Adipocyte (in vitro differentiated cells): ENCODE data around the gene MRTFB.
"Not testable (repeated sequence)": the region's sequence is repeated elsewhere in the genome, so short reads cannot be mapped to it uniquely, and the experiment has no call there.

Source experiments
- DNase-seq: peaks from one replicate; pipeline ENCODE4 v3.0.0-alpha.2; 2015; ENCODE audit warnings: low read depth
- H3K27me3 ChIP-seq: replicated peaks from 2 replicates; pipeline ENCODE4 v1.7.0; 2013; ENCODE audit warnings: mild to moderate bottlenecking, low read length, moderate library complexity; ENCODE audit not compliant: control insufficient read depth, insufficient read depth
- H3K36me3 ChIP-seq: 2 replicates; pipeline ENCODE4 v1.7.0; 2013; ENCODE audit warnings: low read length, mild to moderate bottlenecking, moderate library complexity; ENCODE audit not compliant: control insufficient read depth, insufficient read depth, severe bottlenecking
- H3K4me1 ChIP-seq: 2 replicates; pipeline ENCODE4 v1.7.0; 2013; ENCODE audit warnings: mild to moderate bottlenecking, low read length, moderate library complexity; ENCODE audit not compliant: control insufficient read depth, insufficient read depth
- H3K4me3 ChIP-seq: 2 replicates; pipeline ENCODE4 v1.7.0; 2013; ENCODE audit warnings: mild to moderate bottlenecking, low read length, moderate library complexity
- H3K9ac ChIP-seq: 2 replicates; pipeline ENCODE4 v1.7.0; 2013; ENCODE audit warnings: mild to moderate bottlenecking, low read length, moderate library complexity
- H3K9me3 ChIP-seq: 2 replicates; pipeline ENCODE4 v1.7.0; 2013; ENCODE audit warnings: mild to moderate bottlenecking, low read length, moderate library complexity; ENCODE audit not compliant: control insufficient read depth

Gene MRTFB

GRCh38 chr16:14042706-14043105, 28.4 kb upstream of the MRTFB start:
- H3K4me1 ChIP-seq = no peaks in the 10 kb centered on the region
- no peaks in the 10 kb centered on the region for H3K36me3 ChIP-seq
- no peak overlapping the region for H3K9ac ChIP-seq
- H3K27me3 ChIP-seq = peaks cover 5% of the 10 kb centered on the region
- peaks cover 11% of the 10 kb centered on the region for H3K9me3 ChIP-seq
- DNase-seq = no peak
- H3K4me3 ChIP-seq = no peak overlapping the region

- Histone ChIP-seq H3K4me1 (no peaks in the 10 kb centered on the region), H3K9ac (no peak overlapping the region), H3K4me3 (no peak overlapping the region), H3K9me3 (peaks cover 5% of the 10 kb centered on the region), H3K36me3 (no peaks in the 10 kb centered on the region), H3K27me3 (peaks cover 5% of the 10 kb centered on the region)
- no peak for DNase-seq
These were observed 27.8 kb upstream of the MRTFB start for GRCh38 chr16:14043278-14043677.

GRCh38 chr16:14043793-14044192, 27.3 kb upstream of the MRTFB start:
- Histone ChIP-seq H3K4me1 (no peaks in the 10 kb centered on the region), H3K4me3 (no peak overlapping the region), H3K27me3 (peaks cover 5% of the 10 kb centered on the region)

GRCh38 chr16:14047121-14047859, 23.8 kb upstream of the MRTFB start:
- not testable (repeated sequence) for H3K4me3 ChIP-seq, H3K36me3 ChIP-seq, H3K27me3 ChIP-seq, H3K4me1 ChIP-seq, DNase-seq, H3K9ac ChIP-seq, H3K9me3 ChIP-seq

More at GRCh38 chr16:14043793-14044192, 27.3 kb upstream of the MRTFB start:
- H3K9me3 ChIP-seq = peaks cover 5% of the 10 kb centered on the region
- H3K9ac ChIP-seq = no peak overlapping the region
- no peaks in the 10 kb centered on the region for H3K36me3 ChIP-seq
- no peak for DNase-seq

- no peak overlapping the region for H3K9ac ChIP-seq
- DNase-seq = no peak
These were observed 20.7 kb upstream of the MRTFB start for GRCh38 chr16:14050291-14051027.

GRCh38 chr16:14051103-14051729, 19.9 kb upstream of the MRTFB start:
- Histone ChIP-seq H3K4me3 (no peak overlapping the region), H3K9ac (no peak overlapping the region), H3K4me1 (no peaks in the 10 kb centered on the region), H3K27me3 (no peaks in the 10 kb centered on the region), H3K9me3 (peaks cover 5% of the 10 kb centered on the region), H3K36me3 (no peaks in the 10 kb centered on the region)
- DNase-seq = no peak

More at GRCh38 chr16:14050291-14051027, 20.7 kb upstream of the MRTFB start:
- H3K4me1 ChIP-seq = no peaks in the 10 kb centered on the region
- no peaks in the 10 kb centered on the region for H3K9me3 ChIP-seq
- no peaks in the 10 kb centered on the region for H3K27me3 ChIP-seq
- no peak overlapping the region for H3K4me3 ChIP-seq
- H3K36me3 ChIP-seq = no peaks in the 10 kb centered on the region

- Histone ChIP-seq H3K9ac (no peak overlapping the region), H3K4me1 (peaks cover 6% of the 10 kb centered on the region), H3K27me3 (no peaks in the 10 kb centered on the region), H3K9me3 (peaks cover 19% of the 10 kb centered on the region), H3K36me3 (no peaks in the 10 kb centered on the region), H3K4me3 (peak overlapping the region; percentile 7)
- DNase-seq = no peak
These were observed 14.1 kb upstream of the MRTFB start for GRCh38 chr16:14056970-14057369.

- Histone ChIP-seq H3K27me3 (no peaks in the 10 kb centered on the region), H3K4me1 (peaks cover 6% of the 10 kb centered on the region), H3K9me3 (peaks cover 19% of the 10 kb centered on the region), H3K4me3 (no peak overlapping the region), H3K9ac (no peak overlapping the region), H3K36me3 (no peaks in the 10 kb centered on the region)
- DNase-seq = no peak
These were observed 13.2 kb upstream of the MRTFB start for GRCh38 chr16:14057878-14058382.

GRCh38 chr16:14061732-14062259, 9.3 kb upstream of the MRTFB start:
- no peak for DNase-seq

GRCh38 chr16:14062261-14062660, 8.9 kb upstream of the MRTFB start:
- Histone ChIP-seq H3K4me1 (peaks cover 5% of the 10 kb centered on the region), H3K27me3 (no peaks in the 10 kb centered on the region), H3K36me3 (no peaks in the 10 kb centered on the region), H3K9ac (no peak overlapping the region), H3K9me3 (peaks cover 9% of the 10 kb centered on the region), H3K4me3 (no peak overlapping the region)
- DNase-seq = no peak

More at GRCh38 chr16:14061732-14062259, 9.3 kb upstream of the MRTFB start:
- Histone ChIP-seq H3K36me3 (no peaks in the 10 kb centered on the region), H3K27me3 (no peaks in the 10 kb centered on the region), H3K4me3 (no peak overlapping the region), H3K9me3 (peaks cover 13% of the 10 kb centered on the region), H3K4me1 (peaks cover 6% of the 10 kb centered on the region), H3K9ac (no peak overlapping the region)
